Liver (tissue), 3 donors: ENCODE measurements around the gene KLRF1.

Source experiments
- CTCF ChIP-seq: fragments of 150-350 bp; IDR thresholded peaks from 2 replicates; pipeline ENCODE4 v1.5.1; 2017; ENCODE audit warnings: improper control_type of control experiment, low read depth, low read length; ENCODE audit not compliant: missing input control
- EGR1 ChIP-seq, 2 donors: IDR thresholded peaks; 2 replicates each; pipeline ENCODE4 v1.6.1; 2016 to 2018; ENCODE audit warnings: antibody characterized with exemption in 2 of 2, low read depth in 2 of 2
- FOXA2 ChIP-seq: IDR thresholded peaks from 2 replicates; pipeline ENCODE4 v1.6.1; 2016; ENCODE audit warnings: antibody characterized with exemption
- GABPA ChIP-seq, 2 donors: IDR thresholded peaks in 1 of 2; conservative IDR thresholded peaks in 1 of 2; 2 replicates each; pipeline ENCODE4 v1.6.1; 2016; ENCODE audit warnings: antibody characterized with exemption in 2 of 2, mild to moderate bottlenecking in 1 of 2, moderate library complexity in 1 of 2
- HNF4A ChIP-seq, 2 donors: conservative IDR thresholded peaks; 2 replicates each; pipeline ENCODE4 v1.6.1; 2016; ENCODE audit warnings: antibody characterized with exemption in 2 of 2, mild to moderate bottlenecking in 2 of 2
- HNF4G ChIP-seq: IDR thresholded peaks from 2 replicates; pipeline ENCODE4 v1.6.1; 2016; ENCODE audit warnings: antibody characterized with exemption
- JUND ChIP-seq, 2 donors: IDR thresholded peaks; 2 replicates each; pipeline ENCODE4 v1.6.1; 2016; ENCODE audit warnings: antibody characterized with exemption in 2 of 2
- RAD21 ChIP-seq, 2 donors: IDR thresholded peaks; 2 replicates each; pipeline ENCODE4 v1.6.1; 2016; ENCODE audit warnings: antibody characterized with exemption in 2 of 2, mild to moderate bottlenecking in 2 of 2
- REST ChIP-seq: IDR thresholded peaks from 2 replicates; pipeline ENCODE4 v1.6.1; 2016; ENCODE audit warnings: antibody characterized with exemption, mild to moderate bottlenecking
- RXRA ChIP-seq, 2 donors: IDR thresholded peaks; 2 replicates each; pipeline ENCODE4 v1.6.1; 2017 to 2018; ENCODE audit warnings: antibody characterized with exemption in 2 of 2, mild to moderate bottlenecking in 1 of 2
- TAF1 ChIP-seq: conservative IDR thresholded peaks from 2 replicates; pipeline ENCODE4 v1.6.1; 2016; ENCODE audit warnings: antibody characterized with exemption, mild to moderate bottlenecking
- YY1 ChIP-seq: IDR thresholded peaks from 2 replicates; pipeline ENCODE4 v1.6.1; 2016; ENCODE audit warnings: antibody characterized with exemption, mild to moderate bottlenecking
- ZBTB33 ChIP-seq: IDR thresholded peaks from 2 replicates; pipeline ENCODE4 v1.6.1; 2016; ENCODE audit warnings: antibody characterized with exemption
- donor health status: healthy.
- donor health status: healthy.

DNA sequence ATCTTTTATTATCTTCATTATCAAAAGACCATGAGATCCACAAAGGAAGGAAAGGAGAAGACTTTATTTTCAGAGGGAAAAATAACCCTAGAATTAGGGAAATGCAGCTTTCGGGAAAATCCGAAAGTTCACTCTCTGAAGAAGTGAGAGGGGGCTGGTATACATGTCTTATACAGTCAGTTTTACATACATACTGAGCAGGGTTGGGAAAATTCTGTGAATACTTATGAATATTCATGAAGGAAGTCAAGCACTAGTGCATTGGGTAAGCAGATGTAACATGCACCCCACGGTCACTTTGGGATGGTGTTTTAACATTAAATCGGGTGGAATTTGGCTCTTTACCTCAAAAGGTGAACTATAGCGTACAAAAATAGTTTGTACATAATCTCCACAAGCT is 15.7 kb upstream of the KLRF1 start:
- TF ChIP-seq YY1 (no peak), ZBTB33 (no peak), REST (no peak), TAF1 (no peak), CTCF (no peak), RXRA (IDR thresholded peaks at IDR 0.05) (no peak), GABPA (IDR thresholded peaks at IDR 0.05 in 1 of 2, conservative IDR thresholded peaks at IDR 0.05 in 1 of 2) (no peak), EGR1 (IDR thresholded peaks at IDR 0.05; ENCODE audit: low read depth in 2 of 2) (no peak), RAD21 (IDR thresholded peaks at IDR 0.05) (no peak), HNF4G (no peak), HNF4A (conservative IDR thresholded peaks at IDR 0.05) (no peak), JUND (IDR thresholded peaks at IDR 0.05) (no peak), FOXA2 (no peak)
